HG02973 (cell line): ENCODE data around the gene MRPS14.
A peak's percentile ranks its signal among the peaks of the same experiment; 100 is the strongest.
"Not testable (repeated sequence)": the region's sequence is repeated elsewhere in the genome, so short reads cannot be mapped to it uniquely, and the experiment has no call there.

Experiments
- ATAC-seq: cut with Tn5 transposase; IDR thresholded peaks from one replicate; pipeline ENCODE4 v1.9.1; 2021; ENCODE audit warnings: moderate library complexity; ENCODE audit not compliant: unreplicated experiment

Gene MRPS14

DNA sequence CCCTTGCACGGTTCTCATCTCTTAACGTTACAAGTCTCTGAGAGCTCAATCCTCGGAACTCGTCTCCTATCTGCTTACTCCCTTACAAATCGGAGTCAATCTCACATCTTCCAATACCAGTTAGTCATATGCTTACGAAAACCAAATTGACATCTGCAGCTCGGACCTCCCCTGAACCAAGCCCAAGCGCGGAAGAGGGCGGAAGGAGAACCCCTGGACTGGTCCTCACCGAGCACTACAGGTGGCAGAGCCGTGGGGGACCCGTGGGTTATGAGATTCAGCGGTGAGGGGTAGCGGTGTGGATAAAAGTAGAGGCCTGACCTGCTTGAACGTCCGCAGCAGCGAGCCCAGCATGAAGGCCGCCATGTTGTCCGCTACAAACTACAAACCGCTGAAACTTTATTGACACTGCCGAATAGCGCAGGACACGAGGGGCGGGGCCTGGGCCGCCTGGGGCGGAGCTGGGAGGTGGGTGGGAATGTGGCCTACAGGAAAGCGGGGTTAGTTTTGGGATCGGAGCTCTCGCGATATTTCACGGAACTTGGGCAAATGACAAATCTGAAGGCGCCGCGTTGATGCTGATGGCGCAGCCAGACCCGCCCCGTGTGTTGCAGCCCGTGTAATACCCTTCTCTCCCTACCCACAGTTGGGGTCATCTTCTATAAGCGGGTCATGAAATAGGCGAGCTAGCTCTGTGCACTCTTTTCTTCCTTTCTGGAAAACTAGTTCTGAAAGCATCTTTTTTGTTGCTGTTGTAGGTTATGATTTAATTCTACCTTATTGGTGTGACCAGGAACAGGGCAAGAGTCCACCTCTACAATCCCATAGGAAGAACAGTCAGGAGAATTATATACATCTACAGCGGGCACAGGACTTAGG, at the start of gene MRPS14:
TSS of gene MRPS14 (minus strand) at position 383 of the 879 bp plus-strand sequence. CDS start at position 366, 17 bp downstream.
- ATAC-seq, result peak; percentile 89

DNA sequence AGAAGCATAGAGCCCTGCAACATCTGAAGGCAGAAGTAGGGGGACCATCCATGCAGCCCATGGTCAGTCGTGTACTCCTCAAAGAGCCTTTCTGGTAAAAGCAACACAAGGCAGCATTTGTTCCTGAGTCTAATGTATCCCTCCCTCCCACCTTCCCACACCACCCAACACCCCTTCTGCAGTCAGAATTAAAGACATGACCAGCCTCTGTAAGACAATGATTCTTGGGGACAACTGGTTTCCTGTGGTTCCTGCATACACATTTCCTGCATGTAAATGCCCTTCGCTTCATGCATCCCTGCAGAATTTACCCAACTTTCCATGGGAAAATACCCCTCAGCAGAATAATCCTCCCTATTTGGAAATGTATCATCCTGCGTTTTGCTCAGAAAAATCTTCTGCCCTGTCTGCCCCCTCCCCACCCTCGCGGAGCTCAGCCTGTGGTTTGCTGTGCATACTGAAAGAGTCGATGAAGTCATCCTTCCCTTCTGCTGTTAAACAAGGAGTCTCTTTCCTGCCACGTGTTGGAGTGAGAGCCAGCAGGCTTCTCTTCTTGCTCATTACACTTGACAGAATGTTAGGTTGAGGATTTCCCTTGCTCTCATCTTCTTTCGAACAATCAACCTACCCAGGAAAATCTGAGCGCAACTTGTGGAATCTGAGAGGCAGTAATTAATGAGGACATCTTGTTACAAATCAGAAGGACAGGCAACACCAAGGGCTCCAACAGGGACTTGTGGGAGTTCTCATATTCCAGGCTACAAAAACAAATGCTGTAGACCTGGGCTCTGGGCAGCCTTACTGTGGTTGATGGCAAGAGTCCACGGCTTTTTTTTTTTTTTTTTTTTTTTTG, 49.1 kb upstream of the MRPS14 start:
- ATAC-seq, result no peak

DNA sequence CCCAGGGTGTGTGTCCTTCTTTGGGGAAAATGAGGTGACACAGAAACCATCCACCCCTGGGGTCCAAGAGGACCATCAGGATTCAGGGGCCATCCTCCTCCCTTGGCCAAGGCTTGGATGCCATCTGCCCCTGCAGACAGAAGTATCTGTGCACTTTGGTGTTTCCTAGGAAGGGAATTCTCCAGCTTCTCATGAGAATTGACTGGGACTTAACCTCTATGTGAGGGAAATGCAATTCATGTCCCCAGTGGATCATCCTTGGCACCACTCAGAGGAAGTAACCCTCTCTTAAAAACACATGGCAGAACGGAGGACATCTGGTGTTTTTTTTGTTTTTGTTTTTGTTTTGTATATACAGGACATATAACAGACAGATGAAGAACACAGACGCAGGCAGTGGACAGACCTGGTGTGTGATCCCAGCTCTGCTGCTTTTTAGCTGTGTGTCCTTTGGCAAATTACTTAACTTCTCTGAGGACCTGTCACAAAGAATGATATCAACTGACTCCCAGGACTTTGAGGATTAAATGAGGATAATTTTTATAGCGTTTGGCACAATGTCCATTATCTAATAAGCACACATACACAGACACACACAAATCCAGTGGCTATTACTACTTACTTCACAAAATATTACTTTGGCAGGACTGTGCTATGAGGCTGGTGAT, 48.2 kb upstream of the MRPS14 start:
- no peak for ATAC-seq

DNA sequence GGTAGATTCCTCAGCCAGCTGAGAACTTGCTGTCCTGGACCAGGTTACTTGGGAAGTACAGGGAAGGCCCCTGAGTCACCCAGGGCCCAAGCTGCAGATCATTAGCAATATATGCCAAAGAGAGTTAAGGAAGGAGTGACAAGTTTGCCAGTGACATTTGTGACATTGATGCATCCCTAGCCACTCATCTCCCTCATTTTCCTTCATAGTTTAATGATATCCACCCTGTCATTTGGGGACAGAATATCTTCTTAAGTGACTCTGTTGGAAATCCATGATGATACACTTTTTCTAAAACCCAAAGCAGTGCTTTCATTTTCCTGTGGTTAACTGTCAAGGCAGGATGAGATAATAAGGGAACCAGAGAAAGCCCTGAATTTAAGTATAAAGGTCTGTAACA, 47.6 kb upstream of the MRPS14 start:
- ATAC-seq, result no peak

DNA sequence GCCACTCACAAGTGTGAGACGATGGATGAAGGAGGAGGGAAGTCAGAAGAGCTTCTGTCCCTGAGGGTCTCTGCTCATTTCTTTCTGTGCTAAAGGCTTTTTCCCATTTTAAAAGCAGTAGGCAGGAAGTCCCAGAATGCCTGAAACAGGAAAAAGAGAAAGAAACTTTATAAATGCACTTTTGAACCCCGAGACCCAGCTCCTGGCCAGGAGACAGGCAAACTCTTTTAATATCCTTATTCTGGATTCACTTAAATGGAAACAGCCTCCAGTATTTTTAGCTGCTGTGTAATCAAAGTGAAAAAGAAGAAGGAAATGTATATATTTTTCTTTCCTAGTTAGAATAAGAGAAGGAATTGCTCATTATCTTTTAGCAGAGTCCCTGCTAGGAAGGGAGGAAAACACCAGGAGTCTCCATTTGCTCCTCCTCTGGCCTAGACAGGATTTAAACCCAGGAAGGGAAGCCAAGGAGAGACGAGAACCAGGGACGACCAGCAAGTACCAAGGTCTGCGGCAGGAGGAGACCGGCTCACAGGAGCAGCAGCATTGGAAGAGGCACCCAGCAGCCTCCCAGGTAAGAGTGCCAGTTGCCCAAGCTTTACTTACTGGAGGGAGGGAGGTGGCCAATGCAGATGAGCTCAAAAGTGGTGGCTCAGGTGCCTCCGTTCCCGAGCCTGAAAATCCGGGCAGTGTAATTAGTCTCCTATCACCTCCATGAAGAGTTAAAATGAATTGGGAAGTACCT, 44.3 kb upstream of the MRPS14 start, which contains the start of gene TNN:
TSS of gene TNN (plus strand) at position 472 of the 745 bp plus-strand sequence. CDS start 9,586 bp downstream, outside the sequence.
- no peak for ATAC-seq

DNA sequence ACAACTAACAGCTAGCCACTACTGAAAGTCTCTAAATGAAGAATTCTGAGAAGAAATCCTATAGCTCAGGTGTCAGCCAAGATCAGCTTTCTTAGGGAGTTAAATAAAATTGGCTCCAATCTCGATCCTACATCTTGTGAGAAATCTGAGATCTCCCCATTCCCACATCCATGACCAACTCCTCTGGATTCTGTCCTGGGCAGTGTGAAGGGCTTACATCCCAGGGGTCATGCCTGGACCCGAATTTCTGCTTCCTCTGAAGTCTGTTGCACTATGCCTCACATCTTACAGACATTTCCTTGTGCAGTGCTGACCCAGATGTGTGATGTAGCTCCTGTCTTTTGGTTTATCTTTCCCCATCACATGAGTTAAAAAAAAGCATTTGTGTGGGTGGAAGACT, 39.6 kb upstream of the MRPS14 start:
- no peak for ATAC-seq

DNA sequence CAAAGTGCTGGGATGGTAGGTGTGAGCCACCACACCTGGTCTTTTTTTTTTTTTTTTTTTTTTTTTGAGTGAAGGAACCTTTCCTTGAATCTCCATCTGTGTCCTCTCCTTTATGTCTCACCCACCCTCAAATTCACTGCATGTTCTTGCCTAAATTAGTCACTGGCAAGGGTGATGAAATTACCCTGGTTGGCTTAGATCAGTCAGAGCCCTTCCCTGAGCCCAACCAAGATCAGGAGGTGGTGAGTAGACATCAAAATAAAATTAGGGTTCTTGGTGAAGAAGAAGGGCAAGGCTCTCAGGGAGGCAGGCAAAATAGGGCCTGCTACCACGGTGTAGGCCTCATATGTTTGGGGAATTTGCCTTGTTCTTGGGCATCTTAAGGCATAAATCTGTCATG, 39.1 kb upstream of the MRPS14 start:
- ATAC-seq, result no peak

DNA sequence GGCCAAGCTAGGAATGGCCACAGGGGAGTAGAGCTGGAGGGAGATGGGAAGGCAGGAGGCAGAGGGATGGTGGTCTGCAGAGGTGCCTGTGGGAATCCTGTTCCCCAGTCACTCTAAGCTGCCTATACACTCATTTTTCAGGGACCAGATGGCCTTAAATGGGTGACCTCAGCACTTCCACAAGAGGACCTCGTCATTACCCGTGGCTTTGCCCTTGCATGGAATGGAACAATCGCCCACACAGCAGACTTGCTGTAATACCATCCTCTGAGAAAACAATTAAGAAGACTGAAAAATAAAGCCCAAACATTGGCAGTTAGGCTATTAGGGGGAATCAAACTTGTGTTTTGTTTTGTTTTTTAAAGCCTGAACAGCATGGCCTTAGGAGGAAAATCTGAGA, 31.5 kb upstream of the MRPS14 start:
- no peak for ATAC-seq

DNA sequence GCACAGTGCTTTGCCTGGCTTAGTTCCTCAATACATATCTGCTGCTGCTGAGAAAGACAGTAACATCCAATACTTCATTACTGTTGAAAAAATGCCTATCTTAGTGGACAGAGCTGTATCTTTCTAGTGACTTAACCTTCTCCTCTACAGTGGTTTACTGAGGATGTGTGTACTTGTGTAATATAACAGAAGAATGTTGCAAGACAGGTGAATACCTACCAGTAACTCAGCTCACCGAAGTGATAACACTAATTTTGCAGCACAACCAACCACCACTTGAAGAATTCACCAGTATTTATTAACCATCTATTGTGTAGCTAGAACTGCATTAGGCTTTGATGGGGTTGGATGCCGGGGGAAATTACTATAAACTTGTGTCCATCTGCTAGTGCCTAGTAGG, 27.8 kb upstream of the MRPS14 start:
- ATAC-seq, result no peak

DNA sequence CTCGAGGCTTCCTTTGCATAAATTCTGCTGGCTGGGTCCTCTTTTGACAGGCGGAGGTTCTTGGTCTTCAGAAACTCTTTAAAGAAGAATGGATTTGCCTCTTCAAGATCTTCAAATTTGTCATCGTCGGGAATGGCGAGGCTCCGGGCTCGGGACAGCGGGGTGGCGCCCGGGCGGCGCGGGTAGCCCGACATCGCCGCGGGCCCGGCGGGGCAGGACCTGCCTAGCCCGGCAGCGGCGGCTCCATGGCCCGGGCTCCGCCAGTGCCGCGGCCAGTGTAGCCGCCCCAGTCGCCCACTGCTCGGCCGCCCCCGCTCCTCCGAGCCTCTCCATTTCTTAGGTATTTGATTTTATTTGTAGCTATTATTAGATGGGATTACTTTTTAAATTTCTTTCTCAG, 22.3 kb upstream of the MRPS14 start:
- ATAC-seq, result no peak

DNA sequence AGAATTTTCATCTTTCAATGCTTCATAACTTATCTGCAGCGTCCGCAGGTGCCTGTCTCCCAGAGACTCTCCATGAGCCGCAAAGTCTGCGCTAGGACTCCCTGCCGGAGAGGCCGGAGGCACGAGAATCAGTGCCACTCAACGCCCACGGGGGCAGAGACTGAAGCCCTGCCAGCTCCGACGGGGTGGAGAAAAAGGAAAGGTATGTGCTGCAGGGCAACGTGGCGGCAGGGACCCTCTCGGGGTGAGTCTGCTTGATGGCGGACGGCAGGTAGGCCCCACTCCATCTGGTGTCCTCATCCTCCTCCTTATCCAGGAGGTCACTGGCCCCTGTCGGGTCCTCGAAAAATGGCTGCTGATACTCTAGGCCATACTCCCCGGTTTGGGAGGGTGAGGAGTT, 21.9 kb upstream of the MRPS14 start:
- no peak for ATAC-seq

DNA sequence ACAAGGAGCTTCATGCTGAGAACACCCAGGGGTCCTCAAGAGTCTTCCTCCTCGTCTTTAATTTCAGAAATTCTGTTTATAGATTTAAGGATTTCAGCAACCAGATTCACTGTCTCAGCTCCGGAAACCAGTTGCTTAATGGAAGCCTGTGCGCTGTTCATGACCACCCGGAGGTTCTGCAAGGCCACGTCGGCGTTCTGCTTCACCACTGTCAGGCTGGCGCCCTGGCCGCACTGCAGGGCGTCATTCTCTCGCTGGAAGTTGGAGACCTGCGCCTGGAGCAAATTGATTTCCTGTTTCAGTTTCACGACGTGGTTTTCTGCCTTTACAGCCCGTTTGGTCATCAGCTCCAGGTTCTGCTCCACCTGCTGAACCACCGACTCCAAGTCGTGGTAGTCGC, 21.4 kb upstream of the MRPS14 start:
- ATAC-seq, result not testable (repeated sequence)

DNA sequence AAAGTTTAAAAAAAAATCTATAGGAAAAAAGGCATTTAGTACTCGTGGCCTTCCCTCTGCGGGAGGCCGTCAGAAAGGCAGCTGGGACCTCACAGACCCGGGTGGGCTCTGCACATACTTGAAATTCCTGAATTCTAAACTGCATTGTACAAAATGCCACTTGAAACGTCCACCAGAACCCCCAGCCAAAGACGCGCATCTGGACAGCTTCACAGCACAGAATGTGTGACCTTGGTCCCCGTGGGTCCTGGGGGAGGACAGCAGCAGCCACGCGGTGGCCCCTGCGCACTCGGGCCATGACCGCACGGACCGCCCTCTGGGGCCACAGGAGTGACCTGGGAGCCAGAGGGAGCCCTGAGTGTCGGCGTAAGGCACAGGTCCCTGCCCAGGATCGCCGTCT, 20.6 kb upstream of the MRPS14 start:
- no peak for ATAC-seq

DNA sequence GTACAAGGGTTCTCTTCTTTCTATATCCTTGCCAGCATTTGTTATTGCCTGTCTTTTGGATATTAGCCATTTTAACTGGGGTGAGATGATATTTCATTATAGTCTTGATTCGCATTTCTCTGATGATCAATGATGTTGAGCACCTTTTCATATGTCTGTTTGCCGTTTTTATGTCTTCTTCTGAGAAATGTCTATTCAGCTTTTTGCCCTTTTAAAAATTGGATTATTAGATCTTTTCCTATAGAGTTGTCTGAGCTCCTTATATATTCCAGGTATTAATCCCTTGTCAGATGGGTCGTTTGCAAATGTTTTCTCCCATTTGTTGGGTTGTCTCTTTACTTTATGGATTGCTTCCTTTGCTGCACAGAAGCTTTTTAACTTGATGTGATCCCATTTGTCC, 19.4 kb upstream of the MRPS14 start:
- ATAC-seq, result no peak

DNA sequence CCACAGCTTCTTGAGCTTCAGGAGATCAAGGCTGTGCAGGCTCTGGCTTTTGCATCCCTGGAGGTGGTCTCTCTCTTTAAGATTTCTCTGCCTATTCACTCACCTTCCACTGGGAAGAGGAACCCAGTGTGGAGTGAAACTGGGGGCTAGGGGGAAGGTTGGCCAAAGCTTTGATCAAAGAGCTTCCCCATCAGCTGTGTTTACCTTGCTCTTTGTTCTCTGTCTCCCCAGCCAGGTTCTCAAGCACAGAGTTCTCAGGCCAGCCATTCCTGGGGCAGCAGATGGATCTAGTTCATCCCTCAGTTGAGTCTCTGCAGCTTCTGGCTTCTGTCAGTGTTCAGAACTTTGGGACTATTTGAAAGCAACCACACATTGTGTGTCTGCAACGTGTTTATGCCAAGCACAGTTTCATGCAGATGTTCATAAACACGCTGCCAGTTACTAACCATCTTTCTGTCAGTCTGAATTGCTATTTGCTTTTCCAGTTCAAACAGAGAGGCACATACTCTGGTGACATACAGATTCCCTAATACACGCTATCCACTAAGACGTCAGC, 17.2 kb upstream of the MRPS14 start:
- no peak for ATAC-seq

DNA sequence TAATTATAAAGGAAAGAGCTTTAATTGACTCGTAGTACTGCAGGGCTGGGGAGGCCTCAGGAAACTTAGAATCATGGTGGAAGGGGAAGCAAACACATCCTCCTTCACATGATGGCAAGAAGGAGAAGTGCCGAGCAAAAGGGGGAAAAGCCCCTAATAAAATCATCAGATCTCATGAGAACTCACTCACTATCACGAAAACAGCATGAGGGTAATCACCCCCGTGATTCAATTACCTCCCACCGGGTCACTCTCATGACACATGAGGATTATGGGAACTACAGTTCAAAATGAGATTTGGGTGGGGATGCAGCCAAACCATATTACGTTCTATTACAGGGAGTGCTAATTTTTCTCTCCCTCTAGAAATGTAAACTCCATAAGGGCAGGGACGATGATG, 14.2 kb upstream of the MRPS14 start:
- no peak for ATAC-seq

DNA sequence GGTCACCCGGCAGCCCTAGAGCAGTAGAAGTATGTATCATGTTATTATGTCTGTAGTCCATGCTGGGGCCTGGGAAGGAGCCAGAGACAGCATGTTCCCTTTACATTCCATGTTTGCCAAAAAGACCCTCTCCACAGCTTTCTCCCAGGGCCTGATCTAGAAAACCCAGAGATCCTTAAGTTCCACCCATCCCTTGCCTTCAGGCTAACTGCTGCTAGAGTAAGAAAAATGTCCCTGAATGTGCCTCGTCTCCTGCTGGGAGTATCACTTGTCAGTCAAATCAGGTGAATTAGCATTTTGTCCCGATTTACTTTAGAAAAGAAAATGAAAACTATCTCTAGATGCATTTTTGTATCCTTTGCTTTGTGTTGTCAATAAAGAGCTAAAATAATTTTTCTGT, 13.3 kb upstream of the MRPS14 start:
- ATAC-seq, result no peak

DNA sequence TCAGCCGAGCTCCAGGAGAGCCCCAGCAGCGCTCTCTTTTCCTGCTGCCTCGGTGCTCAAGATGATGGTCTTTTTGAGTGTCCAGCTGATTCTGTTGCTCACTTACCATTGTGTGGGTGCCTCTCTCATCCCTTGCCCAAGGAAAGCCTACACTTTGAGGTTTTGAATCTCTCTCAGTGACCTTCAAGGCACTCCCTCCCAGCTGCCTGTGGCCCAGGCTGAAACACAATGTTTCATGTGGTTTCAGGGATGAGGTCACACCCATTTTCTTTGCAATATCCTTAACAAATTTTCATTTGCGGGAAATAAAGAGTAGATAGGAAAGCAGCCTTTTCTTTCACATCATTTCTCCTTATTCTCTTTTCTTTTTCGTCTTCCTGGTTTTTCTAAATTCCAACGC, 12.6 kb upstream of the MRPS14 start:
- no peak for ATAC-seq

DNA sequence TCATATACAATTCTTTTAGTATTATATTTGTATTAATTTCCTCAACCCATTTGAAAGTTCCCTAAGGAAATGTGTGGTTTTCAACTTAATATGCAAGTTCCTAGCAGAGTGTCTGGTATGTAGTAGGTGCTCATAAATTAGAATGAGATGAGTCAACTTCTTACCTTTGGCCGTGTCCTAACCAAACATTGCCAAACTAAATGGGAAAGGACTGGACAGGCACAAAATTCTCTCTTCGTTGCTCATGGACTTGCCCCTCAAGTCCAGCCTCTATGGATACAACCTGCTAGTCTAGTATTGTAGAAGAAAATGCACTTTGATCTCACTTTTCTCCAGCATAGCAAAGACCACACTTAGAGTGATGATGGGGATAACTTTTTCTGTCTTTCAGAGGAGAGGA, 11.6 kb upstream of the MRPS14 start:
- no peak for ATAC-seq

DNA sequence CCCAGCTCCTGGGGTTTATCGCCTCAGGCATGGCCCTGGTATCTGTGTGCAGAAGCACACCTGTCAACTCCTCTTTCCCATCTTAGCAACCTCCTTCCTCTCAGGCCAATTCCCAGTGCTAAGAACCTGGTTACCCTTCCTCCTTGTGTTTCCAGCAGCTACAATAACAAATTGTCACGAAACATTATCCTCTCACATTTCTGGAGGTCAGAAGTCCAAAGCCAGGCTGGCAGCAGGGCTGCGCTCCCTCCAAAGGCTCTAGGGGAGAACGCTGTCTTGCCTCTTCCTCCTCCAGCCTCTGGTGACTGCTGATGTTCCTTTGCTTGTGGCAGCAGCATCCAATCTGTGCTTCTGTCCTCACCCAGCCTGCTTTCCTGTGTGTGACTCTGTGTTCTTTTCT, 10.7 kb upstream of the MRPS14 start:
- ATAC-seq, result no peak
